HG02759 (cell line): Measurements from ENCODE around the gene BMI1.

Experiments
- ATAC-seq: cut with Tn5 transposase; IDR thresholded peaks from one replicate; pipeline ENCODE4 v1.9.1; 2021; ENCODE audit warnings: mild to moderate bottlenecking, moderate library complexity; ENCODE audit not compliant: unreplicated experiment

Gene BMI1

GRCh38 chr10:22319547-22319979 lies 1.3 kb upstream of the BMI1 start:
- no peak for ATAC-seq

GRCh38 chr10:22319980-22320558 lies 830 bp upstream of the BMI1 start:
- no peak for ATAC-seq

- peak; percentile 19 for ATAC-seq
Measured at GRCh38 chr10:22321156-22321923, 441 bp downstream of the BMI1 start.

- no peak for ATAC-seq
Measured at GRCh38 chr10:22321924-22322640, 1.2 kb downstream of the BMI1 start.

GRCh38 chr10:22322641-22323160 lies 1.8 kb downstream of the BMI1 start:
- ATAC-seq, result no peak

- ATAC-seq, result no peak
Measured at GRCh38 chr10:22323538-22324305, 2.8 kb downstream of the BMI1 start.

- ATAC-seq, result no peak
Measured at GRCh38 chr10:22324413-22324812, 3.5 kb downstream of the BMI1 start.

GRCh38 chr10:22324893-22325271 lies 4.0 kb downstream of the BMI1 start:
- ATAC-seq, result no peak

GRCh38 chr10:22325272-22326144 lies 4.6 kb downstream of the BMI1 start:
- peak; percentile 55 for ATAC-seq

GRCh38 chr10:22326145-22326702 lies 5.3 kb downstream of the BMI1 start:
- no peak for ATAC-seq

- no peak for ATAC-seq
Measured at GRCh38 chr10:22329150-22329549, 8.3 kb downstream of the BMI1 start.

- no peak for ATAC-seq
Measured at GRCh38 chr10:22332116-22332692, 11.3 kb downstream of the BMI1 start.

- ATAC-seq, result no peak
Measured at GRCh38 chr10:22333167-22333974, 12.5 kb downstream of the BMI1 start.

GRCh38 chr10:22333975-22334282 lies 13.0 kb downstream of the BMI1 start:
- ATAC-seq, result no peak

- no peak for ATAC-seq
Measured at GRCh38 chr10:22334414-22335172, 13.7 kb downstream of the BMI1 start.

- peak; percentile 54 for ATAC-seq
Measured at GRCh38 chr10:22335173-22335933, 14.5 kb downstream of the BMI1 start.

- no peak for ATAC-seq
Measured at GRCh38 chr10:22338185-22338900, 17.4 kb downstream of the BMI1 start.
